Daoy (cell line): Measurements from ENCODE around the gene ZNF618. TPM values are rescaled to one million over a fixed set of nuclear protein-coding genes. Genes with fewer than 3 reads are reported as not detected.
"Not testable (repeated sequence)": the region's sequence is repeated elsewhere in the genome, so short reads cannot be mapped to it uniquely, and the experiment has no call there.

Experiments
- DNase-seq: peaks from one replicate; pipeline ENCODE4 v3.0.0-alpha.2; 2015; ENCODE audit warnings: low read depth
- total RNA-seq: library from RNA; depleted of rRNA; stranded (reverse); fragments of >200 nt; shearing (Covaris generic); gene quantifications from 2 replicates; pipeline ENCODE4 v1.2.3, GENCODE V29; 2014

Gene ZNF618
- total RNA-seq, 1 experiment from 2014 or later = 5.0 TPM

GRCh38 chr9:113989017-113989713 is 113.1 kb downstream of the ZNF618 start:
- no peak for DNase-seq

GRCh38 chr9:113989714-113990569 is 113.8 kb downstream of the ZNF618 start:
- DNase-seq = no peak

- DNase-seq = no peak
Measured at GRCh38 chr9:113990570-113990907, 114.4 kb downstream of the ZNF618 start.

GRCh38 chr9:113990975-113991471 is 114.9 kb downstream of the ZNF618 start:
- DNase-seq = no peak

- no peak for DNase-seq
Measured at GRCh38 chr9:113991714-113992113, 115.6 kb downstream of the ZNF618 start.

GRCh38 chr9:113992276-113992951 is 116.3 kb downstream of the ZNF618 start:
- no peak for DNase-seq

- no peak for DNase-seq
Measured at GRCh38 chr9:113992994-113993393, 116.9 kb downstream of the ZNF618 start.

GRCh38 chr9:113993838-113994540 is 117.9 kb downstream of the ZNF618 start:
- DNase-seq = peak; percentile 82

- no peak for DNase-seq
Measured at GRCh38 chr9:113995401-113995800, 119.3 kb downstream of the ZNF618 start.

- DNase-seq = no peak
Measured at GRCh38 chr9:113995963-113996362, 119.9 kb downstream of the ZNF618 start.

GRCh38 chr9:113996531-113997001 is 120.5 kb downstream of the ZNF618 start:
- DNase-seq = no peak

- DNase-seq = not testable (repeated sequence)
Measured at GRCh38 chr9:113997064-113997463, 121.0 kb downstream of the ZNF618 start.

- DNase-seq = no peak
Measured at GRCh38 chr9:113997610-113998009, 121.5 kb downstream of the ZNF618 start.

- DNase-seq = no peak
Measured at GRCh38 chr9:113998114-113998513, 122.0 kb downstream of the ZNF618 start.

GRCh38 chr9:113998525-113999255 is 122.6 kb downstream of the ZNF618 start:
- DNase-seq = no peak

- DNase-seq = no peak
Measured at GRCh38 chr9:113999256-114000062, 123.3 kb downstream of the ZNF618 start.

GRCh38 chr9:114000063-114000454 is 124.0 kb downstream of the ZNF618 start:
- no peak for DNase-seq

GRCh38 chr9:114000671-114001409 is 124.7 kb downstream of the ZNF618 start:
- DNase-seq = no peak

GRCh38 chr9:114001410-114001685 is 125.2 kb downstream of the ZNF618 start:
- no peak for DNase-seq
